ENCODE data around the gene OR2V2.

DNA sequence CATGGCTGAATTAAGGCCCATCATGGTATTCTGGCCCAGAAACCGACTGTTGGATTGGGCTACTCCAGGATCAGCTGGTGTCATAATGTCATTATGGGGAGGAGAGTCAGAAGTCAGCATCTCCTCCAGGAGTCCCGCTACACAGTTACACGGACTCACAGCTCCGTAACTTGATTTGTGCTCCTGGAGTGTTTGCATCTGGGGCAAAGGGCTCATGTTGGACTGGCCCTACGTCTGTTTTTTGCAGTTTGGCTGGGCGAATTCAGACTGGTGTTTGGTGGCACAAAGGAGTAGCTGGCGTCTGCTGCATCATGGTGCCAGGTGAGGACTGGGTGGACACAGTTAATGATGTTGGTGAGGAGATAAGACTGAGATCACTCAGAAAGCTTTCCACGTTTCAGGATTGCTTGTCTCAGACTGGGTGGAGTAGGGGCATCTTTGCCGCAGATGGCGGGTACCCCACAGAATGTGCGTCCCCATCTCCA lies 47.7 kb upstream of the OR2V2 start:
- TF ChIP-seq CTCF (IDR thresholded peaks at IDR 0.05), result no peak
- no peak for TF ChIP-seq POLR2A (IDR thresholded peaks at IDR 0.05)
